Activated naive CD8-positive, alpha-beta T cell (primary cell): Measurements from ENCODE around the gene BCAR3.
A peak's percentile ranks its signal among the peaks of the same experiment; 100 is the strongest.
"Not testable (repeated sequence)": the region's sequence is repeated elsewhere in the genome, so short reads cannot be mapped to it uniquely, and the experiment has no call there.

Experiments used
- H3K27ac Mint-ChIP-seq: one replicate; pipeline ENCODE4 v1.8.0; 2021; ENCODE audit warnings: mixed read lengths
- H3K27me3 Mint-ChIP-seq: one replicate; pipeline ENCODE4 v1.8.0; 2021; ENCODE audit warnings: mixed read lengths
- H3K36me3 Mint-ChIP-seq: one replicate; pipeline ENCODE4 v1.8.0; 2021; ENCODE audit warnings: mixed read lengths
- H3K4me1 Mint-ChIP-seq: one replicate; pipeline ENCODE4 v1.8.0; 2021; ENCODE audit warnings: low read depth, mixed read lengths
- H3K4me3 Mint-ChIP-seq: one replicate; pipeline ENCODE4 v1.8.0; 2021; ENCODE audit warnings: mild to moderate bottlenecking, mixed read lengths
- H3K9me3 Mint-ChIP-seq: one replicate; pipeline ENCODE4 v1.8.0; 2021; ENCODE audit warnings: low read depth, mixed read lengths

BCAR3 gene

DNA sequence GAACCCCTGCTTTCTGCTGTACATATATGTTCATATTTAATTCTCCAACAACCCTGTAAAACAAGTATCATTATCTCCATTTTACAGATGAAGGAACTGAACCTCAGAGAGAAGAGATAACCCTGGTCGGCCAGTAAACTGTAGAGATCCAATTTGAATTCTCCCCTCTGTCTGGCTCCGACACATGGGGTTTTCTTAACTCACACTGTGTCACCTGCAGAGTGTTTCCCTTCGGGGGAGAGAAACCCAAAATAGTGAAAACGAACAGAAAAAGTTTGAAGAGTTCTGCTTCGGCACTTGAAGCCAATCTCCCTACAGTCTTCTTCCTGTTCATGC, 17.4 kb upstream of the BCAR3 start:
- H3K36me3 Mint-ChIP-seq: no peaks in the 10 kb centered on the region

DNA sequence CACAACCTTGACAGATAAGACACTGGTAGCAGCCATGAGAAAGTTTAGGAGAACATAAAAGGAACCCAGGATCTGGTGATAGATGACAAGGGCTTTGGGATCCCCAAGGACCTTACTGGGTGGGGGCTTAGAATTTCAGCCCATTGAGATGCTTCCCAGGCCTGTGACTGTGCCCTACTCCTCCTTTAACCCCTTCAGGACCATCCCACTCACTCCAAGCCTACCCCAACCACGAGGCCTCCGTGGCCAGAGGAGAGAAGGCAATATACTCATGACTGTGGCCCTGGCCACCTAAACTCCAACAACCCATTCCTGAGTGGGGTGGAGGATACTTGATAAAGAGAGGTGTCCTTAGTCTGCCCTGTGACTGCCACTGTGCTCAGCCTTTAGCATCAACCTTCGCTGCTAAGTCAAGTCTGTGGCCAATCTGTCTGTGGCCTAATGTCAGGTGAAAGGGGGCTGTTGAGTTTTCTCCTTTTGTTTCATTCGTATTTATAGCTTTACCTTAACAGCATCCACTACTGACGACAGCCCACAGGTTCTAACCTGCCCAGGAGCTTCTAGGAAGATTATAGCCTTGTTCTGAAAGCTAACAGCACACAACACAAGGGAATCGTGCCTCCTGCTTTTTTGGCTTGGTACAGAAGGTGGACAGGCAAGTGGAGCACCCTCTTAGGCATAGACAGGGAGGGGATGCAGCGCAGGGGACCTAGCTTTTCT, 16.9 kb upstream of the BCAR3 start:
- Mint-ChIP-seq H3K9me3 (no peaks in the 10 kb centered on the region), H3K27ac (no peak overlapping the region), H3K36me3 (no peaks in the 10 kb centered on the region), H3K4me1 (peaks cover under 1% of the 10 kb centered on the region), H3K27me3 (no peaks in the 10 kb centered on the region), H3K4me3 (no peak overlapping the region)

More for the DNA sequence above, 17.4 kb upstream of the BCAR3 start:
- Mint-ChIP-seq H3K4me3 (no peak overlapping the region), H3K4me1 (no peaks in the 10 kb centered on the region), H3K9me3 (no peaks in the 10 kb centered on the region), H3K27me3 (no peaks in the 10 kb centered on the region), H3K27ac (no peak overlapping the region)

DNA sequence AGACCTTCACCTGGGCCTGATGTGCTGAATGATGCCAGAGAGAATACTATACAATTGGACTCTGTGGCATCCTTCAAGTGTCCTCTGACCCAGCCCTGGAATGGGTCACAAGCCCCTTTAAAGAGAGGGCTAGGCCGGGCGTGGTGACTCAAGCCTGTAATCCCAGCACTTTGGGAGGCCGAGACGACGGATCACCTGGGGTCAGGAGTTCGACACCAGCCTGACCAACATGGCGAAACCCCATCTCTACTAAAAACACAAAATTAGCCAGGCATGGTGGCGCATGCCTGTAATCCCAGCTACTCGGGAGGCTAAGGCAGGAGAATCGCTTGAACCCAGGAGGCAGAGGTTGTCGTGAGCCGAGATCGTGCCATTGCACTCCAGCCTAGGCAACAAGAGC, 15.9 kb upstream of the BCAR3 start:
- H3K4me1 Mint-ChIP-seq, H3K4me3 Mint-ChIP-seq, H3K27ac Mint-ChIP-seq, H3K36me3 Mint-ChIP-seq, H3K9me3 Mint-ChIP-seq, H3K27me3 Mint-ChIP-seq: not testable (repeated sequence)

DNA sequence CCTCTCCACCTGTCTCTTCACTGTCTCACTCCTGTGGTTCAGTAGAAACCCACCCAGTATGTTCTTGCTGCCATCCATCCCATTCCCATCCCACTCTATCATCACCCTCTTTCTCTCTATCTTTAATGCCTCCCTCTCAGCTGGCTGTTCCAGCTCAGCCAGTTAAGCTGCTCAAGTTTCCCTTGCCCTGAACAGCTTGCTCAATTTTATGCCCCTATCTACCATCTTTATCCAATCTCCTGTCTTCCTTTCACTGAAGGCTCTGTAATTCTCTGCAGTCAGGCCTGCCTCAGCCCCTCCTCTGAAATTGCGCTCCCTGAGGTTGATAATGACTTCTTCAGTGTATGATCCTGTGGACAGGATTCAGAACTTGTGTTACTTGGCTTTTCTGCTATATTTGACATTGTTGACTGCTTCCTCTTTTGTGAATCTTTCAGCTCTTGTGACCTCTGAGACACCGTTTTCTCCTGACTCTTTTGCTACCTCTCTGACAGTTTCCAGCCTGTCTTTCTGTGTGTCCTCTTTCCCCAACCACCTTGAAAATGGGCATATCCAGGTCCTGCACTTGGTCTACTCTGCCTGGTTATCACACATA, 13.9 kb upstream of the BCAR3 start:
- Mint-ChIP-seq H3K4me3 (no peak overlapping the region), H3K27ac (no peak overlapping the region)

DNA sequence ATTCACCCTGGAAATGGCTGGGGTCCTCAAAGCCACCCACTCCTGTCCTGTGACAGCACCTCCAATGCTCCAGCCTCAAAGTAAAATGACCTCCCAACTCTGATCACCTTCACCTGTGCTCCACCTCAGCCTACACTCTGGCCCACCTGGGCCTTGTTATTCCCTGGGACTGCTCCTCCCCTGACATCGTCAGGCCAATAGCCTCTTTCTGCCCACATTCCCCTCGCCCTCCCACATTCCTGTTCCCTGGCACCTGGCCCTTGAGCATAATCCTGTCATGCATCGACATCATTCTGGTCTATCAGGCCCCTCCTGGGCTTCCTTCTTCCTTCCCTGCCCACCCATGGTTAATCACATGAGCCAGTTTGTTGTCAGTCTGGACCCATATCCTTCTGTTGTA, 13.2 kb upstream of the BCAR3 start:
- H3K27ac Mint-ChIP-seq: no peak overlapping the region
- H3K4me1 Mint-ChIP-seq: peaks cover 13% of the 10 kb centered on the region

More for the DNA sequence above, 13.9 kb upstream of the BCAR3 start:
- peaks cover 13% of the 10 kb centered on the region for H3K4me1 Mint-ChIP-seq
- H3K27me3 Mint-ChIP-seq: no peaks in the 10 kb centered on the region
- no peaks in the 10 kb centered on the region for H3K36me3 Mint-ChIP-seq
- H3K9me3 Mint-ChIP-seq: no peaks in the 10 kb centered on the region

DNA sequence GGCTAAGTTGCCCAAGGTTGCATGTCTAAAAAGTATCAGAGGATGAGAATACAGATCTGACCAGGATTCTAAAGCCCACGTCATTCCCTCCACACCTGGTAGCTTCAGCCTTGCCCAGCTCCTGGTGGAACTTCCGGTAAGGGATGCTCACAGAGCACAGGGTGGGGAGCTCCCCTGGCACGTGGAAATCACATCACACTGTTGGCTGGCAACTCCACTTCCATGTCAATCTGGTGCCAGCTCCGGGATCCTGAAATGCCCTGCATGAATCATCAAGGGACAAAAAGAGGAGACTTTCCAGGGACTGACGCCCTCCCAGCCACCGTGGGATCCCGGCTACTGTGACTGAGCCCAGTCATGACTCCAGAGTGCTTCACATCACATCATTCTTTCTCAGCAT, 12.4 kb upstream of the BCAR3 start:
- H3K27ac Mint-ChIP-seq: no peak overlapping the region
- H3K4me3 Mint-ChIP-seq: no peak overlapping the region
- H3K27me3 Mint-ChIP-seq: no peaks in the 10 kb centered on the region
- peaks cover 13% of the 10 kb centered on the region for H3K4me1 Mint-ChIP-seq
- no peaks in the 10 kb centered on the region for H3K36me3 Mint-ChIP-seq
- no peaks in the 10 kb centered on the region for H3K9me3 Mint-ChIP-seq

More for the DNA sequence above, 13.2 kb upstream of the BCAR3 start:
- Mint-ChIP-seq H3K27me3 (no peaks in the 10 kb centered on the region), H3K4me3 (no peak overlapping the region), H3K9me3 (no peaks in the 10 kb centered on the region), H3K36me3 (no peaks in the 10 kb centered on the region)

DNA sequence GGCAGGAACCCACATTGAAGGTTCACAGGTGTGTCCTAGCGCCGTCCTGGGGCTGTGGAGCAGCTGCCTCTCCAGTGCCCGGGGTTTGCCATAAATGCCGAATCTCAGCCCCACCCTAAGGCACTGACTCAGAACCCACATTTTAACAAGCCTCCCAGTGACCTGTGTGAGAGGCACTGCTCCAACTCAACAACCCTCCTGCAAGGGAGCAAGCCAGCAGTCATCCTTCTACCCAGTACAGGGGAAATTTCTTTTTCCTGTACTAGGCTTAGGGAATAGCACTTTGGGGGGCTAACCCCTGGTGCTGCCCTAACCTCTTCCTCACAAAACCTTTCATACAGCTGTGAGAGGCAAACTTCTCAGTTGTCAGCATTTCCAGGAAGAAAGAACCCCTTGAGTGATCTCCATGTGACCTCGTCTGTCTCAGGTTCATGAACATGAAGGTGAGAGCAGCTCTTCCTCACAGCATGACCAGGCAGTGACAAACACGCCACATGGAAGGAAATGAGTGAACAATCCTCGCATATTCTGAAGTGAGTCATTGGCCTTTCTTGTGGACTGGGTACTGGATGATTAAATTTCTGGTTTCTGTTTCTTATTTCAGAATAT, 11.4 kb upstream of the BCAR3 start:
- Mint-ChIP-seq H3K36me3 (no peaks in the 10 kb centered on the region), H3K9me3 (no peaks in the 10 kb centered on the region), H3K4me3 (no peak overlapping the region), H3K4me1 (peaks cover 13% of the 10 kb centered on the region), H3K27ac (peak overlapping the region; percentile 83), H3K27me3 (no peaks in the 10 kb centered on the region)

DNA sequence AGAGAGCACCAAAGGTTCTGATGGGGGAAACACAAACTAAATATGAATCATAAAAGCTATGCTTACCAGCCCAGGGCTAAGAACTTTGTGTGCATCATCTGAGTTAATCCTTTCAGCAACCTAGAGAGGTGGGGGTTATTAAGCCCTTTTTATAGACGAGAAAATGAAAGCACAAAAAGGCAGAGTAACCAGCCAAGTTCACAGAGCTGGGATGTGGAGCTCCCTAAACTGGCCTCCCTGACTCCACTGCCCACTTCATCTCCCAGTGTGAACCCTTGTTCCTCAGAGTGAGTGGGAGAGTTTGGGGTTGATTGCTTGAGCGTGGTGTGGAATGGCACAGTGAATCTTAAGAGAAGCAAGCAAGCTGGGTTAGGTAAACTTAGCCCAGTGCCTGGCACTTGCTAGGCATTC, 10.8 kb upstream of the BCAR3 start:
- Mint-ChIP-seq H3K9me3 (no peaks in the 10 kb centered on the region), H3K4me1 (peaks cover 13% of the 10 kb centered on the region), H3K36me3 (no peaks in the 10 kb centered on the region), H3K27ac (no peak overlapping the region), H3K4me3 (no peak overlapping the region), H3K27me3 (no peaks in the 10 kb centered on the region)

DNA sequence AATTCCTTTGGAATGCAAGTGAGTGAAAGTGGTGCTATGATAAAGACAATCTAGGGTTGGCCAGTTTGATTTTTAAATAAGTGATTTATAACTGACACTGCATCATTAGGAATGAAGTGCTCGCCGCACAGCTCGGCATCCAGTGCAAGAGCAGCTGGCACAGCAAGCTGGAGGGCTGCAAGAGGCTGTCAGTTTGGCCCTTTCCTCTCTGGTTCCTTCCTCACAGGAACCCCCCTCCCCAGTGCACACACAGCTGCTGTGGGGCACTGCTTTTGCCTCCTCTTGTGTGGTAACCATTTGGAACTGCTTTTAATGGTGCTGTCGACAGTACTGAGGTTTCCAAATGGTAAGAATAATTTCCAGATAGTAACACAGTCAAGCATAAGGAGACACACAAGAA, 10.4 kb upstream of the BCAR3 start:
- Mint-ChIP-seq H3K27ac (no peak overlapping the region), H3K27me3 (no peaks in the 10 kb centered on the region), H3K36me3 (no peaks in the 10 kb centered on the region), H3K4me3 (no peak overlapping the region), H3K4me1 (peaks cover 13% of the 10 kb centered on the region), H3K9me3 (no peaks in the 10 kb centered on the region)

DNA sequence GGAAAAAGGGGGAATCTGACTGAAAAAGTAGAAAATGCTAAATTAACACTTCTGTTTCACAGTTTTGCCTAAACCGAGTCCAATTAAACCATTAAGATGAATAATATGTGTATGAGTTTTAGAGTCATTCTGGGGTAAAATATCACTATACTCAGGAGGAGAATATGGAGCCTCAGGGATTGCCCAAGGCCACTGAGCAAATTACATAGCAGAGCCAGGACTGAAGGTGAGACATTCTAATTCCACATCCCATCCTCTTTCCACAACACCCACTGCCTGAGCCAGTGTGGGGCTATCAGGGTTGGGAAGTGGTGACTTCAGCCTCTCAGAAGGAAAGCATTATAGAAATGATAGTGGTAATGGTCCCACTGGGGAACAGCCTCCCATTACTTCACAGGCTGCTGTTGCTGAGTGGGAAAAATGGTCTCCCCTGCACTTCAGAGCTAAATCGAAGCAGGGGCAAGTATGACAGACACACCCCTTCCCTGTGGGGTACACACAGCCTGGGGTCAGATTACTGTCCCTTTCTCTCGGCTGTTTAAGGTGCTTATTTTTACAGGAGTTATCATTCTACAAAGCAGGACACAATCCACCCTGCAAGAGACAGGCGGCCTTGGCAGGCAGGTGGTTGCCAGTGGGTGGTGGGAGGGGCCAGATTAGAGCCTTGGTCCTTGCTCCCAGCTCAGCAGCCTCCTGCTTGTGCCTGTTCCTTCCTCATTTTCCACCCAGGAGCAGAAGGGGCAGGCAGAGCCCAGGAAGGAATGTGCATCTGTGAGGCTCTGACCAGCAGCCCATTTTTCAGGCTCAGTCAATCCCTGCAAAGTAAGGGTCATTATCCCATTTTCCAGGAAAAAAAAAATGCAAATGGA, 9.5 kb upstream of the BCAR3 start:
- no peak overlapping the region for H3K4me3 Mint-ChIP-seq
- H3K36me3 Mint-ChIP-seq: no peaks in the 10 kb centered on the region
- H3K27me3 Mint-ChIP-seq: no peaks in the 10 kb centered on the region
- H3K27ac Mint-ChIP-seq: no peak overlapping the region
- no peaks in the 10 kb centered on the region for H3K9me3 Mint-ChIP-seq
- H3K4me1 Mint-ChIP-seq: peaks cover 13% of the 10 kb centered on the region

DNA sequence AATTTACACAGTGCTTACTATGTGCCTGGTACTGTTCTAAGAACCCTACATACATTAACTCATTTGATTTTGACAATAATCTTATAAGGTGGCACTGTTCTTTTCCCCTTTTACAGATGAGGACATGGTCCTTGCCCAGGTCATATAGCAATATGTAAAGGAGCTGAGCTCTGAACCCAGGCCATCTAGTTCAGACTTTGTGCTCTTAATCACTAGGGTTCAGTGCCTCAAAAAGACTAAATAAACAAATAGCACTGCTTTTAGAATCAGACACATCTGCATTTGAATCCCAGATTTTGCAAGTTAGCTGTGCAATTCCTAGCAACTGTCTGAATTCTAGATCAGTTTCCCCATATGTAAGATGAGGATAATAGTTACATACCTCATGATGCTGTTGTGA, 8.7 kb upstream of the BCAR3 start:
- Mint-ChIP-seq H3K4me3 (no peak overlapping the region), H3K36me3 (no peaks in the 10 kb centered on the region), H3K27ac (no peak overlapping the region), H3K9me3 (no peaks in the 10 kb centered on the region), H3K4me1 (peaks cover 13% of the 10 kb centered on the region), H3K27me3 (peaks cover under 1% of the 10 kb centered on the region)

DNA sequence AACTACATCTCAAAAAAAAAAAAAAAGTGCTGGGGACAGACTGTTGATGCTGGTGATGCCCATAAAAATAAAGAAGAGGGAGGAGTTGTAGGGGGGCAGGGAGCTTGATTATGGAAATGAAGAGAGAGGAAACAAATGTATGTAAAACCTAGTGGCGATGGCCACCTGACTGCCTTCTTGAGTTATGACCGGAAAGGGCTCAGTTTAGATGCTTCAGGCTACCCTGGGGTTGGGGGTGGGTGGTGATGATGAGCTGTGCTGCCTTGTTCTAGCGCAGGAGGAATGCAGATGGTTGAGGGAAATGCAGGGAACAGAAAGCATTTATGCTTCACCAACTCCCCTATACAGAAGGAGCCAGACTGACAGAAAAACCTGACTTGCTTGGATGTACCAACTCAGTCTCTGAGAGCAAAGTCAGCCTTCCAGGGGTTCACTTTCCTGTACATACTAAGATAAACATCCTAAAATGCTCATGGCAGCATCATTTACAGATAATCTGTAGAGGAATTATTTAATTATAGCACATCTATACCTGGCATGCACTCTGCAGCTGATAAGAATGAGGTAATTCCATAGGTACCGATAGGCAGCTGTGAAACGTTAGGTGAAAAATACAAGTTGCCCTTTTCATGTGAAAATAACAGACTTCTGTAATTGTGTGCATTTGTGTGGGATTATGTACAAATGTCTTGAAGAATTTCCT, 8.0 kb upstream of the BCAR3 start:
- no peaks in the 10 kb centered on the region for H3K36me3 Mint-ChIP-seq
- no peaks in the 10 kb centered on the region for H3K9me3 Mint-ChIP-seq
- no peak overlapping the region for H3K4me3 Mint-ChIP-seq
- H3K4me1 Mint-ChIP-seq: peaks cover 13% of the 10 kb centered on the region
- H3K27ac Mint-ChIP-seq: no peak overlapping the region
- H3K27me3 Mint-ChIP-seq: peaks cover 4% of the 10 kb centered on the region

DNA sequence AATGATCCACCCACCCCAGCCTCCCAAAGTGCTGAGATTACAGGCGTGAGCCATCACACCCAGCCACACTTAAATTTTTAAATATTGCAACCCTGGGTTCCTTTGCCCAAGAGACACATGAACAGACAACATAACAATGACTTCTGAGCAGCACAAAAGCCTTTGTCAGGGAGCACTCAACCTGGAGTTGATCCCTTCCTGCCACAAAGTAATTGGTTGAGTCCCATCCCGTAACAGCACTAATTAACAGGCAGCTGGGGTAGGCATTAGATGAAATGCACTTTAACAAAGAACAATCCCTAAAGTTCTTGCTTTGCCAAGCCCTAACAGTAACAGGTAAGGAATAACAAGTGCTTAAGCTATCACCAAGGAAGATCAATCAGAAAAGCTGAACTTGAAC, 5.9 kb upstream of the BCAR3 start:
- H3K4me3 Mint-ChIP-seq: no peak overlapping the region
- no peaks in the 10 kb centered on the region for H3K9me3 Mint-ChIP-seq
- no peak overlapping the region for H3K27ac Mint-ChIP-seq
- H3K36me3 Mint-ChIP-seq: no peaks in the 10 kb centered on the region
- peaks cover 13% of the 10 kb centered on the region for H3K27me3 Mint-ChIP-seq
- H3K4me1 Mint-ChIP-seq: peaks cover 4% of the 10 kb centered on the region

DNA sequence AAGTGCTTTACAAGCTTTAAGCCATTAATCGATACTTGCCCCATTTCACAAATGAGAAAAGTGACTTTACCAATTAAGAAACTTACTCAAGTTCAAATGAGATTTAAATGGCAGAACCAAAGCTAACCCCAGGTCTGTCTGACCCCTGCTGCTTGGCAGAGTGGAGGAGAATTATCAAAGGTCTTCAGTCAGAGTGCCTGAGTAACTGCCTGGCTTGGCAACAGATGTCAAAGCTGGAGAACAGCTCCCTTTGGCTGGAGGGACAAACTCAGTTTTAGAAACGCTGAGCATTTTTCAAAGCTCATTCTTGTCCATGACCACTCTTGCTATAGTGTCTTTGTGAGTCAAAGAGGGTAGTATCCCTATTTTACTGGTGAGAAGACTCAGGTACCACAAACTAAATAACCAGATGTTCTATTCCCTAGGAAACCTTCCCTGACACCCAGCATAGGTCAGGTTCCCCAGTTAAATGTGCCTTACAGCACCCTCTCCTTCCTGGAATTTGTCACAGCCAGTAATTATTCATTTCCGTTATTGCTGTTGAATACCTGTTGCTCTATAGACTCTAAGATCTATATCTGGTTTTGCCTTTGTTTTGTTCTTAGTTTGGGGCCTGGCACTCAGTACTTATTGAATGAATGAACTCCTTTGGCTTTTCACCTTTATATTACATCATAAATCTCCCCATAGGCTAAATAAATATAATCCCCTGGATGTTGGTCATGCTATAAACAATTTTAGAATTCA, 5.0 kb upstream of the BCAR3 start:
- Mint-ChIP-seq H3K4me1 (peaks cover 4% of the 10 kb centered on the region), H3K27ac (no peak overlapping the region)

More for the DNA sequence above, 5.0 kb upstream of the BCAR3 start:
- no peaks in the 10 kb centered on the region for H3K36me3 Mint-ChIP-seq
- peaks cover 19% of the 10 kb centered on the region for H3K27me3 Mint-ChIP-seq
- H3K4me3 Mint-ChIP-seq: no peak overlapping the region
- no peaks in the 10 kb centered on the region for H3K9me3 Mint-ChIP-seq
